ENCODE data around the gene C9orf57. TPM values are rescaled to one million over a fixed set of nuclear protein-coding genes. Genes with fewer than 3 reads are reported as not detected.
"Not testable (repeated sequence)": the region's sequence is repeated elsewhere in the genome, so short reads cannot be mapped to it uniquely, and the experiment has no call there.

The C9orf57 gene
- total RNA-seq, 4 donors from 2014 or later: not detected

GRCh38 chr9:72082536-72082935, 22.1 kb upstream of the C9orf57 start:
- no peaks in the 10 kb centered on the region for H3K9me3 ChIP-seq
- no peak overlapping the region for H3K27ac ChIP-seq
- H3K27me3 ChIP-seq: no peaks in the 10 kb centered on the region
- DNase-seq: no peak
- no peak for ATAC-seq
- H3K4me1 ChIP-seq: no peaks in the 10 kb centered on the region
- no peaks in the 10 kb centered on the region for H3K36me3 ChIP-seq
- intact Hi-C loops (cut with DNase I; ENCODE audit: low total_unique reads): no loop called here
- in situ Hi-C loops (cut with MboI; ENCODE audit: low sequenced_read_pairs in 4 of 4): no loop called here
- TF ChIP-seq CTCF (IDR thresholded peaks at IDR 0.05 in 4 of 5, conservative IDR thresholded peaks at IDR 0.05 in 1 of 5): no peak
- no peak for TF ChIP-seq POLR2A (IDR thresholded peaks at IDR 0.05)
- H3K4me3 ChIP-seq: no peak overlapping the region

- H3K4me3 ChIP-seq; intact Hi-C loops (cut with DNase I; ENCODE audit: low total_unique reads); ATAC-seq; H3K36me3 ChIP-seq; H3K9me3 ChIP-seq; H3K27ac ChIP-seq; H3K27me3 ChIP-seq; H3K4me1 ChIP-seq; DNase-seq: not testable (repeated sequence)
- in situ Hi-C loops (cut with MboI; ENCODE audit: low sequenced_read_pairs in 4 of 4): loop anchor here in 1 of 4 donors (25.0 kb wide), 1 partner anchor 88 kb away; no protein-coding TSS in a partner anchor
These were observed 14.3 kb upstream of the C9orf57 start for GRCh38 chr9:72074666-72075065.

- in situ Hi-C loops (cut with MboI; ENCODE audit: low sequenced_read_pairs in 4 of 4): loop anchor here in 1 of 4 donors (25.0 kb wide), 1 partner anchor 97 kb away; no protein-coding TSS in a partner anchor
- Histone ChIP-seq H3K27me3 (no peaks in the 10 kb centered on the region), H3K36me3 (no peaks in the 10 kb centered on the region), H3K4me3 (no peak overlapping the region), H3K4me1 (no peaks in the 10 kb centered on the region), H3K9me3 (peaks cover 0 to 7% (median 0%) of the 10 kb centered on the region in 3 donors), H3K27ac (no peak overlapping the region)
- ATAC-seq: no peak
- TF ChIP-seq POLR2A (IDR thresholded peaks at IDR 0.05): no peak
- TF ChIP-seq CTCF (IDR thresholded peaks at IDR 0.05 in 4 of 5, conservative IDR thresholded peaks at IDR 0.05 in 1 of 5): no peak
- intact Hi-C loops (cut with DNase I; ENCODE audit: low total_unique reads): no loop called here
- DNase-seq: no peak
These were observed 4.7 kb upstream of the C9orf57 start for GRCh38 chr9:72065076-72065475.

- Histone ChIP-seq H3K27ac (no peak overlapping the region), H3K4me1 (peaks cover 4 to 10% of the 10 kb centered on the region in 2 donors), H3K9me3 (no peaks in the 10 kb centered on the region), H3K4me3 (no peak overlapping the region), H3K36me3 (no peaks in the 10 kb centered on the region), H3K27me3 (no peaks in the 10 kb centered on the region)
- no peak for ATAC-seq
- in situ Hi-C loops (cut with MboI; ENCODE audit: low sequenced_read_pairs in 4 of 4) (loop anchor here in 1 of 4 donors (25.0 kb wide), 1 partner anchor 110 kb away; no protein-coding TSS in a partner anchor), intact Hi-C loops (cut with DNase I; ENCODE audit: low total_unique reads) (no loop called here)
- TF ChIP-seq CTCF (IDR thresholded peaks at IDR 0.05 in 4 of 5, conservative IDR thresholded peaks at IDR 0.05 in 1 of 5): no peak
- no peak for TF ChIP-seq POLR2A (IDR thresholded peaks at IDR 0.05)
- DNase-seq: no peak
These were observed 8.3 kb downstream of the C9orf57 start for GRCh38 chr9:72052122-72052521.

- H3K9me3 ChIP-seq: no peaks in the 10 kb centered on the region
- in situ Hi-C loops (cut with MboI; ENCODE audit: low sequenced_read_pairs in 4 of 4) (loop anchor here in 3 of 4 donors (10.0 to 25.0 kb wide), 4 partner anchors 538 to 776 kb away; no protein-coding TSS in a partner anchor), intact Hi-C loops (cut with DNase I; ENCODE audit: low total_unique reads) (no loop called here)
- H3K27ac ChIP-seq: peak overlapping the region in 1 of 4 donors; percentile 17
- H3K4me3 ChIP-seq: no peak overlapping the region
- ATAC-seq: peak; percentile 69 to 81
- H3K27me3 ChIP-seq: no peaks in the 10 kb centered on the region
- DNase-seq: no peak
- peaks cover 4 to 10% of the 10 kb centered on the region in 2 donors for H3K4me1 ChIP-seq
- no peaks in the 10 kb centered on the region for H3K36me3 ChIP-seq
- TF ChIP-seq POLR2A (IDR thresholded peaks at IDR 0.05) (no peak), CTCF (IDR thresholded peaks at IDR 0.05 in 4 of 5, conservative IDR thresholded peaks at IDR 0.05 in 1 of 5) (no peak)
These were observed 11.6 kb downstream of the C9orf57 start for GRCh38 chr9:72048850-72049249.

Data from gastrocnemius medialis (tissue), 4 donors.